GM18517 (cell line): ENCODE data around the gene SDCCAG8.

Experiments used
- ATAC-seq: cut with Tn5 transposase; IDR thresholded peaks from one replicate; pipeline ENCODE4 v1.9.1; 2021; ENCODE audit warnings: mild to moderate bottlenecking, moderate library complexity; ENCODE audit not compliant: unreplicated experiment

SDCCAG8 gene

DNA sequence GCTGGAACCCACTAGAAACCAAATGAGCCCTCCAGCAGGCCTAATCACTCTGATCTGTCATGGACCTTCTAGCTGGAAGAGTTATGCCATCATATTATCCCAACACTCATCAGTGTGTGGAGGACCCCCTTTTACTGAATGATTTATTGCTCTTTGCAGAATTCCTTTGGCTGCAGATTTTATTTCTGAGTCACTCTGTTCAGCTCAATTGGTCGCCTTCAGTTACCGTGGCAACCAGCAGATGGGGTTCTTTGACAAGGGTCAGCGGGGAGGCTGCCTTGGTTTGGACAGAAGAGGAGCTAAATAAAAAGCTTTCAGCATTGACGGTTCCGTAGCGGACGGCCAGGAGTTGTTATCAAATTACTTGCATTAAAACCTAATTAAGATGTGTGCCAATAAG is 220.1 kb downstream of the SDCCAG8 start:
- no peak for ATAC-seq

- ATAC-seq: no peak
These were observed 222.0 kb downstream of the SDCCAG8 start for GRCh38 chr1:243477731-243478290.

- ATAC-seq: no peak
These were observed 225.3 kb downstream of the SDCCAG8 start for GRCh38 chr1:243481101-243481500.

DNA sequence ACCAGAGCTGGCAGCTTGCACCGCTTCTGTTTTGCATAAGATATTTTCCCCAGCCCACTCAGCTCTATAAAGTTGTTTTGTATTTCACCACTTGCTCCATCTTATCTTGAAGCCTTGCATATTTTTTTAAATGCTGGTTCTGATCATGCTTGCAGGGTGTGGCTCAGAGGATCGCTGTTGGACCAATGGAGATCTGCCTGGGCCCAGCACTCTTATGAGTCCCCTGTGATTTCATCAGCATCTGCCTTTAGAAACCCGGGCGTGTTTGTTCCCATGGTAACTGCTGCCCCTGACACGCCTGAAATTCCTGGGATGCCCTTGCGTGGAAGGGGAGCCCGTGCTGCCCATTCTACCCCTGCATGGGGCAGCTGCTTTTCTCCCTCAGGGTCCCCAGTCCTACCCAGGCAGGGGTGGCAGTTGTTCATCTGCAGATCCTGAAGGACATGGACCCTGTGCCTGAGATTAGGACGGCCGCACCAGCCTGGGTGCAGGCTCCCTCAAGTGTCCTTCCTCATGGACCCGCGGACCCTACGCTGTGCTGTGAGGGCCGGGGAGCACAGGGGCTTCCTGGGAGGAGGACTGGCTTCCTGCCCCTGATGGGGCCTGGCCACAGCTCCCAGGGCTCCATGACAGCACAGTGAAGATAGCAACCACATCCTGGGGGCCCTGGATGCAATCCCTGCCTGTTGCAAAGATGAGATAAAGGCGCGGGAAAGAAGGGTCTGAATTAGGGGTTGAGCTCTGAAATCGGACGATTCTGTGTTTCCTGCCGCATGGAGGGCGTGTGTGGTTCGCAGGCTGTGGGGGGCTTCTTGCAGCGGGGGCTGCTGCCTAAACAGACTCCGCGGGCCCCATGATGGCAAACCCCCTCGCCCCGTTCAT is 226.5 kb downstream of the SDCCAG8 start:
- no peak for ATAC-seq

- ATAC-seq: no peak
These were observed 227.4 kb downstream of the SDCCAG8 start for GRCh38 chr1:243483071-243483771.

- ATAC-seq: no peak
These were observed 228.1 kb downstream of the SDCCAG8 start for GRCh38 chr1:243483952-243484351.

- no peak for ATAC-seq
These were observed 231.3 kb downstream of the SDCCAG8 start for GRCh38 chr1:243487036-243487648.

DNA sequence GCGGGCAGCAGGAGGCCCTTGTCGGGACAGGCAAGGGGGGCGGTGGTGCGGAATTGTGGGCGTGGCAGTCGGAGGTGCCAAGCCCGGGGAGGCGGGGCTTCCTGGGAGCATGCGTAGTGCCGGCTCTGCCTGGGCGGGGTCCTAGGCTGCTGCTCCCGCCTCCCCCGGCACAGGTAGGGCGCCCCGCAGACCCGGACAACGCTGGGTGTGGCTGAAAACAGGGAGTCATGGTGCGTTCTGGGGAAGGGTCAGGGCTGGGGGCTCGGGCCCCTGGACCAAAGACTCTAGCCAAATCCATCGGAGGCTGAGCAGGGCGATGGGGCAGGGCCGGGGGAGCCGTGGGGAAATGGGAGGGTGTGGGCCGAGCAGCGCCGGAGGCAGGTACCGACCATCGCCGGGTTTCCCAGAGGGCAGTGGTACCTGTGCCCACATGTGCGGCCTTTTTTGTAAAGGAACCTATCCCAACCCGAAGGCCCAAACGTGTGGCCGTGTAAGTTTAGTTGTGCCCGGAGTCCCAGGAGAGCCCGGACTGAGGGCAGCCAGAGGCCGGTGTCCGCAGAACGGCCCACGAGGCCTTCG is 231.9 kb downstream of the SDCCAG8 start:
- ATAC-seq: no peak

- no peak for ATAC-seq
These were observed 232.8 kb downstream of the SDCCAG8 start for GRCh38 chr1:243488459-243489157.

GRCh38 chr1:243489158-243489527 is 233.3 kb downstream of the SDCCAG8 start:
- ATAC-seq: no peak

DNA sequence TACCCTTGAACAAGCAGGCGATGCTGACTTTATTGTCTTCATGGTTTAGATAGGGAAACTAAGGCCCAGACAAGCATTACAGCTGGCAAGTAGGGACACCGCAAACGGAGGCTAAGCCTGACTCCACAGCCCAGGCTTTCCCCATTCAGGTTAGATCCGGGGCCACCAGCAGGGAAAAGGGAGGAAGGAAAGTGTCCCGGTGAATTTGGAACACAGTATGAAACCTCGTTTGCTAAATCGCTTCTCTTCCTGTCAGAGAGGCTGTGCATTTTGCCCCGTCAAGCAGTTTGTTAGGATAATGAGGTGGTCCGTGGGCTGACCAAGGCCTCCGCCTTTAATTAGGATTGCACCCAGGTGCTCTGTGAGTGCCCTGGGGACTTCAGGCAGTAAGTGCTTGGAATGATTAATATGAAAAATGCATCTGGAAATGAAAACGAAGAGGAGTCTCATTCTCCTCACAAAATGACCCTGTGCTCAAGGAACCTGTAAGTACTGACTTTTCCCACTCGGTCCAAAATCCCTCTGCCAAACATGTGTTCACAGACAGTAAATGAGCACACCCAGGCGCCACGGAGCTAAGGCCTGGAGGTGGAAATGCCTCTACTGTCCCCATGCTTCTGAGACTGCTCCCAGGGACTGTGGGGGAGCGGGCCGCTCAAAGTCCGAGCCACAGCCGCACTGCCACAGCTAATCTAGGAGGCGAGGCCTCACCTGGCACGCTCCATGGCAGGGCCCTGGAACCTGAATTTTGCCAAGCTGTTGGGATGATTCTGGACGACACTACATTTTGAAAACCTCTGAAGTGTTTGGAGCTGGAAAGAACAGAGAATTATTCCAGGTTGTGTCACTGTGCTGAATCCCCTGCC is 234.1 kb downstream of the SDCCAG8 start:
- no peak for ATAC-seq

GRCh38 chr1:243490748-243491686 is 235.2 kb downstream of the SDCCAG8 start:
- no peak for ATAC-seq

- no peak for ATAC-seq
These were observed 237.6 kb downstream of the SDCCAG8 start for GRCh38 chr1:243493156-243494129.

GRCh38 chr1:243494741-243495431 is 239.0 kb downstream of the SDCCAG8 start:
- ATAC-seq: no peak

GRCh38 chr1:243495442-243496186 is 239.8 kb downstream of the SDCCAG8 start:
- ATAC-seq: no peak

GRCh38 chr1:243496187-243496646 is 240.4 kb downstream of the SDCCAG8 start:
- no peak for ATAC-seq
